NB4 (cell line): ENCODE measurements around the gene FGD3.

Source experiments
- CTCF ChIP-seq: IDR thresholded peaks from one replicate; pipeline ENCODE4 v1.5.1; 2012; ENCODE audit warnings: low read depth, low read length
- POLR2A ChIP-seq: IDR thresholded peaks from 2 replicates; pipeline ENCODE4 v1.6.1; 2011; ENCODE audit warnings: mild to moderate bottlenecking; ENCODE audit not compliant: insufficient read length; ENCODE audit errors: extremely low read depth

GRCh38 chr9:92954886-92955285 lies 7.6 kb downstream of the FGD3 start:
- TF ChIP-seq CTCF = no peak
- TF ChIP-seq POLR2A = no peak
